DMS114 treated with DMSO at 0.1 percent for 48 hours (cell line): ENCODE data around the gene RARG.

Source experiments
- DNase-seq: peaks from one replicate; lab custom pipeline; 2025; ENCODE audit not compliant: unreplicated experiment; lab: John Stamatoyannopoulos, UW

Gene RARG

DNA sequence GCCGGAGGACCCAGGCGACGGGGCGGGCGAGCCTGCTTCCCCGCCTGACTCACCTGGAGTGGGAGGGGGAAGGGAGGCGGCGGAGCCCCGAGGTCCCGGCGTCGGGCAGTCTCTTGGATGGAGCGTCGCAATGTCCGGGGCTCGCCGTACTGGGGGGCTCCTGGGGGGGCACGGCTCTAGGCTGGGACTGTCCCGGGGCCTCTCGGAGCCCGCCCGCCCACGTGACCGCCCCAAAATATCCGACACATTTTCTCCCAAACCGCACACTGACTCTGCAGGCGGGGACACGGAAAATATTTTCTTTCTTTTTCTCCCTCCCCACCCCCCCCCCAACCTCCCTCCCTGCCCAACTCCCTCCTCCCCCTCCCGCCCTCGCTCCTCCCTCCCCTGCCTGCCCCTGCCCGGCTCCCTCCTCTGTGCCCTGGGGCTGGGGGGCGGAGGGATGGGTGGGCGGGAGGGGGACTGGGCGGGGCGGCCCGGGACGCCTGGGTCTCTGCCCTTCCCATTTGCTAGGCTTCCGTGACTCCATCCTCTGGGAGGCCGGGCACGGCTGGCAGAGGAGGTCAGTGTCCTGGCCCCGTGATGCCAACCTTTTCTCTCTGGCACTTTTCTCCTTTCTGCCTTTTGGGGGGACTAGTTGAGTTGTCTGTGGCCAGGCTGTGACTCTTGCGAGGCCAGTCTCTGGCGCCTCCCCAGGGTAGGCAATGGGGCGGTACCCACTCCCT, at the start of gene RARG:
TSS of gene RARG (minus strand) at position 289 of the 725 bp plus-strand sequence. CDS start 4,664 bp downstream, outside the sequence.
- peak; percentile 50 for DNase-seq

DNA sequence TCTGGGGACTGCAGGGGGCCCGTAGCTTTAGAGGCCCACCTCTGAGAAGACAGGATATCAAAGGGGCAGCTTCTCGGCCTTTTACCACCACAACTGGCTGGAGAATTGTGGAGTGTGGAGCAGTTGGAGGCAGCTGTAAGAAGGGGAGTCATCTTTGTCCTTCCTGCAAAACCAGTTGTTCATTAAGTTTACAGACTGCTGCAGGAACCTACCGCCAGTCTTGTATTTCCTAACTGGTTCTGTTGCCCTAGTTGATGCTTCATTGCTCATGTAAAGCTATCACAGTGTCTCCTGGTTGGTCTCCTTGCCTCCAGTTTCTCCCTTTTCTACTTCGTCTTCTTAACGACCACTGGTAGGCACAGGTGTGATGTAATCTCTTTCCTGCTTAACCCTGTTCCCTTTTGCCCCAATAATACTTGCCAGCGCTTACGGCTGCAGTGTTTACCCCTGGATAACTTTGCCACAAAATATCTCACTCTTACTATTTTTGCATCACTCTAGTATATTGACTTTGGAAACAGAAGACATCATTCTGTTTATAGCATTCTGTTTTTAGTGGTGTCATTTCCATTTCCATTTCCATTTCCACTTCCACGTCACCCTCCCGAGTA, 48.0 kb upstream of the RARG start:
- no peak for DNase-seq

GRCh38 chr12:53279283-53279869, 47.4 kb upstream of the RARG start:
- no peak for DNase-seq

GRCh38 chr12:53277981-53278380, 46.0 kb upstream of the RARG start:
- no peak for DNase-seq

DNA sequence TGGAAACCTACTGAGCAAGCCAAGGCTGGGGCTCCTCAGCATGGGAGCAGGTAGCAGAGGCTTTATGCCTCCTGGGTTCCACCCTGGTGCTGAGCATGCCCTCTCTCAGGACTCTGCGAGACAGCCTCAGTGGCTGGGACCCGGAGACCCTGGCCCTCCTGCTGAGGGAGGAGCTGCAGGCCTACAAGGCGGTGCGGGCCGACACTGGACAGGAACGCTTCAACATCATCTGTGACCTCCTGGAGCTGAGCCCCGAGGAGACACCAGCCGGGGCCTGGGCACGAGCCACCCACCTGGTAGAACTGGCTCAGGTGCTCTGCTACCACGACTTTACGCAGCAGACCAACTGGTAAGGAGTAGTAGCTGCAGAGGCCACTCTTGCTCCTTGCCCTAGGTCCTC, 44.5 kb upstream of the RARG start:
- DNase-seq: no peak

- no peak for DNase-seq
These were observed 42.4 kb upstream of the RARG start for GRCh38 chr12:53274445-53274844.

GRCh38 chr12:53268630-53269562, 36.9 kb upstream of the RARG start:
- DNase-seq: no peak

DNA sequence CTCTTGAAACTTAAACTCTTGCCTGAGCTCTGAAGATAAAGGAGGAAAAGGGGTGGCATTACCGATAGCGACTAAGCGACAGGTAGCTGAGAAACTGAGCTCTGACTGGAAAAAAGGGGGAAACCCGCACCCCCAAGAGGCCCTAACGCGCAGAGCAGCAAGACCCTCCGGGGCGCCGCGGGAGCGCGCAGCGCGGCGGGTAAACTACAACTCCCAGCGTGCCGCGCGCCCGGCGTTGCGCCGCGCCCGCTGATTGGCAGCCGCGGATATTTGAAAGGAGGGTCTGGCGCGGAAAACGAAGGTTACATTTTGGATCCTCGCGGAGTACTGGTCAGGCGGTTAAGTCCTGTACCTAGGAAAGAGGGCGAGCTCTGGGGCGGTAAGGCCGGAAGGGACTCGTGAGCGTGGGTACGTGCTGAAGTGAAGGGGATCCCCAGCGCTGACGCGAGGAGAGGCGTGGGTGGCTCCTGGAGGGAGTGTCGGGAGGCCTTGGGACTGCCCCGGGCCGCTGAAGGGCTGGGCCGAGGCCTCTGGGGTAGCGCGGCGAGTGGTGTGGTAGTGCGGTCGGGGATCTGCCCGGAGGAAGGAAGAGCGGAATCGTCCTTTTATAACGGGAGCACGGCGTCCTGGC, 36.1 kb upstream of the RARG start, which contains the start of gene ESPL1:
TSS of gene ESPL1 (plus strand) at position 301 of the 631 bp plus-strand sequence. CDS start 468 bp downstream, outside the sequence.
- DNase-seq: peak; percentile 84

DNA sequence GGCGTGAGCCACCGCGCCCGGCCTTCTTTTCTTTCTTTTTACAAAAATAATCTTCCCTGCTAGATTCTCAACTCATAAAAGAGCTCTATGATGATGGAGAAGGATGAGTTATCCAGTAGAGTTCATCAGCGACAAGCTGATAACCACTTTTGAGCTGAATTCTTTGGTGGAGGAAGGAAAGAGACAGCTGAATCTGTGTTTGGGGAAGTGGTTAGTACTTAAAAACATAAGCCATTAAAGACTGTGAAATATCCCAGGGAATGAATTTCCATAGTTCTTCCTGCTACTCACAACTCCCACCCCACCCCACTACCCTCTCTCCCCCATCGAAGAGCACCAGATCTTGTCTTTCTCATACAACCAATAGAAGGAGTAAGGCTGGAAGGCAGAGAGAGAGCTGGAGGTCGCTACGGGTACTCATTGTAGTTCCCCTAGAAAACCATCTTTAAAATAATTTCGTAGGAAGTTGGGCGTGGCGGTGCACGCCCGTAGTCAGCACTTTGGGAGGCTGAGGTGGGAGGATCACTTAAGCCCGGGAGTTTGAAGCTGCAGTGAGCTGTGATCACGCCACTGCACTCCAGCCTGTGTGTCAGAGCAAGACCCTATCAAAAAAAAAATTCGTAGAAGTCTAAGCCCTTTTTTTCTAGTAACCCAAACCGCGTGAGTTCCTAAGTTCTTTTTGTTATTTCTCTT, 35.4 kb upstream of the RARG start:
- no peak for DNase-seq

DNA sequence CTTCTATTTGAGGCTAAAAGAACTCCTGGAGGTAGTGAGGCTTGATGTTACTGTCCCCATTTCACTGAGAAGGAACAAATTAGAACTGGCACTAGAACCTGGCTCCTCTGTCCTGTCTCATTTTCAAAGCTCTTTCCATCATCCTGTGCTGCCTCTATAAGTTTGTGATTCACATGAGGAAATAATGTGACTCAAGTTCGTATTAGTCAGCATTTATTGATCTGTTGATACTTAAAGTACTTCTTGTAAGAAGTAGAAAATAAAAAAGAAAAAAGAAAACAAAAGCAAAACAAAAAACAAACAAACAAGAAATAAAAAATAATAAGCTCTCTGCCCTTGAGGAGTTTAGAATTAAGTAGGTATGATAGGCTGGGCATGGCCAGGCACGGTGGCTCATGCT, 33.8 kb upstream of the RARG start:
- DNase-seq: no peak

DNA sequence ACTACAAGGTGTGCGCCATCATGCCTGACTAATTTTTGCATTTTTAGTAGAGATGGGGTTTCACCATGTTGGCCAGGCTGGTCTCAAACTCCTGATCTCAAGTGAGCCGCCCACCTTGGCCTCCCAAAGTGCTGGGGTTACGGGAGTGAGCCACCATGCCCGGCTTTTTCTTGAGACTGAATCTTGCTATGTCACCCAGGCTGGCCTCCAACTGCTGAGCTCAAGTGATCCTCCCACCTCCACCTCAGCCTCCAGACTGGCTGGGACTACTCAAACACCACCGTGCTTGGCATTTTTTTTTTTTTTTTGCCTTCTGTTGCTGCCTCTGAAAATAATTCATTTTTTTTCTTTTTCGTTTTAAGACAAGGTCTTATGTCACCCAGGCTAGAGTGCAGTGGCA, 27.9 kb upstream of the RARG start:
- no peak for DNase-seq

GRCh38 chr12:53258541-53259539, 26.8 kb upstream of the RARG start:
- no peak for DNase-seq

GRCh38 chr12:53255996-53256395, 24.0 kb upstream of the RARG start:
- no peak for DNase-seq

GRCh38 chr12:53254816-53255545, 23.0 kb upstream of the RARG start:
- DNase-seq: no peak

- no peak for DNase-seq
These were observed 21.3 kb upstream of the RARG start for GRCh38 chr12:53253298-53253697.

- no peak for DNase-seq
These were observed 20.4 kb upstream of the RARG start for GRCh38 chr12:53252349-53252916.

- peak; percentile 65 for DNase-seq
These were observed 19.7 kb upstream of the RARG start for GRCh38 chr12:53251477-53252348.
